NB4 (cell line): ENCODE results near the gene SYS1.

Source experiments
- DNase-seq: peaks from one replicate; pipeline ENCODE4 v3.0.0; 2010; ENCODE audit warnings: low read depth
- H3K4me3 ChIP-seq: one replicate; pipeline ENCODE4 v1.5.1; 2011; ENCODE audit warnings: mild to moderate bottlenecking, low read depth, low read length, moderate library complexity
- CTCF ChIP-seq: IDR thresholded peaks from one replicate; pipeline ENCODE4 v1.5.1; 2012; ENCODE audit warnings: low read depth, low read length
- MAX ChIP-seq: IDR thresholded peaks from 2 replicates; pipeline ENCODE4 v1.6.1; 2011; ENCODE audit warnings: low read depth, low read length
- MYC ChIP-seq: IDR thresholded peaks from 2 replicates; pipeline ENCODE4 v1.6.1; 2011; ENCODE audit warnings: low read depth, low read length
- POLR2A ChIP-seq: IDR thresholded peaks from 2 replicates; pipeline ENCODE4 v1.6.1; 2011; ENCODE audit warnings: mild to moderate bottlenecking; ENCODE audit not compliant: insufficient read length; ENCODE audit errors: extremely low read depth

SYS1 gene

GRCh38 chr20:45328451-45328850 lies 34.5 kb upstream of the SYS1 start:
- DNase-seq = no peak
- no peak for TF ChIP-seq CTCF
- TF ChIP-seq MAX = no peak
- TF ChIP-seq POLR2A = no peak
- no peak for TF ChIP-seq MYC
- no peak overlapping the region for H3K4me3 ChIP-seq

DNA sequence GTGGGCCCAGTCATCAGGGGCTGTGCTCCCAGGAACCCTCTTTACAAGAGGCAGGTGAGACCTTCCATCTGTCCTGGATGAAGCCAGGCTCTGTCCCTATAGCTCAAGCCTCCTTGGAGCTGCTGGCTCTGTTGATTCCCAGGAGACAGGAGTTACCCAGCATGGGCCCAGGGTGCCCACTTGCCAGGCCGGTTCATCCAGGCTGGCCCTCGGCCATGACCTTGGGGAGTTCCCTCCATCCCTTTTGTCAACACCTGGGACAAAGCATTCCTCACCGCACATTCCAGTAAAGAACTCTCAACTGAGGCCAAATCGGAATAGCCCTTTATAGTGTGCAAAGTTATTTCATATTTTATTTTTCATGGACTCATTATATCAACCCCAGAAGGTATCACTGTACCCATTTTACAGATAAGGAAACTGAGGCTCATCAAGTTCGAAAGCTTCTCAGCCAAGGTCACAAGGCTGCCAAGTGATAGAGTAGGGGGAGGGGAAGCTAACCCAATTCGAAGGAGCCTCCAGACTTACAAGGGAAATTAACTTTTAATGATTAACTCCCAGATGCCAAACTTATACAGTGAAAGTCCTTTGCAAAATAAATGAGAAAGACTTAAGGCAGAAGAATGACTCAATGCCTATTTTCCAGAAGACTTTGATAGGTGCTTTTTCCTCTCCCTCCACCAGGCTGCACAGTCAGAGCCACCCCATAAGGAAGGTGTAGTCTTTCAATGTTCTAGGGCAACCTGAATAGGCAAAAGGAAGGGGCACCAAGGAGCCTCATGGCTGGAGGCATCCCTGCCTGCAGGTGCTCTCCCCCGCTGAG lies 33.2 kb upstream of the SYS1 start:
- TF ChIP-seq CTCF = no peak
- TF ChIP-seq MAX = no peak
- TF ChIP-seq POLR2A = no peak
- TF ChIP-seq MYC = no peak
- no peak overlapping the region for H3K4me3 ChIP-seq
- DNase-seq = no peak

DNA sequence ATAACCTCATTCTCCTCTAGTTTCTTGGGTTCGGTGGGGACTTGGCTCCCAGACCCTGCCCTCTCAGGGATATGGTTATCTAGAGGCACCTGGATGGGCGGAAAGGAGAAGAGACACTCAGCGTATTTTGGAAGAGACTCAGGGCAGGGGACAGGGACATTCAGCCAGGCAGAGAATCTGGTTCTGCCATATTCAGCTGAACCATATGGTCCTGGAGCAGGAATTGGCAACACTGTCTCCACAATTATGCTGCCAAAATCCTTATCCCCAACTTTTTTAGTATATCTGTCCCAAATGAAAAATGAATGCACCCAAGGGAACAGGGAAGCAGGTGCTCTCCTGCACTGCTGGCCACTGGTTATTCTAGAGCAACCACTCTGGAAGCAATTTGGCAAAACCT lies 32.5 kb upstream of the SYS1 start:
- no peak for DNase-seq
- no peak overlapping the region for H3K4me3 ChIP-seq
- TF ChIP-seq POLR2A (no peak), MAX (no peak), MYC (no peak), CTCF (no peak)

GRCh38 chr20:45336530-45337366 lies 26.2 kb upstream of the SYS1 start:
- TF ChIP-seq POLR2A = no peak
- TF ChIP-seq MAX = no peak
- no peak for TF ChIP-seq MYC
- TF ChIP-seq CTCF = no peak
- H3K4me3 ChIP-seq = no peak overlapping the region
- no peak for DNase-seq

DNA sequence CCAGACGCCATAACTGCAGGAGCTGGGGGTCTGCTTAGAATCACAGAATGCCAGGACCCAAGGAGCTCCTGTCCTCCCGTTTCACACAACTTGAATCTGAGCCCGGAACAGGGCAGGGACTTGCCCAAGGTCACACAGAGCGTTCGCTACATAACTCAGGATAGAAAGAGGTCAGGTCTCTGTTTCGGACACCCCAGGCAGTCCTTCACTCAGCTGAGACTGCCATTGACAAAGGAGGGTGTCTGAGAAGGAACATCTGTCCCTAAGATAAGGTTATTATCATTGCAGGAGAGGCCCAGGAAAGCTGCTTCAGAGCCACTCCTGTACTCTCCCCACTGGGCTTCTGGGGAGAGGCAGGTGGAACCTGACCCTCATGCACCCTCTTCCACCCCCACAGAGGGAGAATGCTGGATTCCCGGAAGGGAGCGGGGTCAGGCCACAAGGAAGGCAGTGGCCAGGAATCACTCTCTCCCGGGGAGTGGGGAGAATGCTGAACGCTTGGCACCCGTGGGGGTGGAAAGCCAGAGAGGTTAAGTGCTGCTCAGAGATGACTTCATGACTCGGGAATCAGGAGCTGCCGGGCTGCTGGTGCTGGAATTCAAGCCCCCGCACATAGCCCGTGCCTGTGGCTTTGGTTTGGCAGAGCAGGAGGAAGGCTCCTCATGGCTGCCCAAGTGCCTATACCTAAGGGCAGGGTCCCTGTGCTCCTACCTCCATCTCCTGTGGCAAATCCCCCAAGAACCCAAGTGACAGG lies 25.4 kb upstream of the SYS1 start:
- H3K4me3 ChIP-seq = no peak overlapping the region
- TF ChIP-seq POLR2A = no peak
- TF ChIP-seq MYC = no peak
- no peak for TF ChIP-seq CTCF
- TF ChIP-seq MAX = no peak
- DNase-seq = no peak
